Neural crest cell (in vitro differentiated cells): ENCODE results near the gene USP16. TPM values are rescaled to one million over a fixed set of nuclear protein-coding genes. Genes with fewer than 3 reads are reported as not detected.

Source experiments
- DNase-seq: peaks from one replicate; pipeline ENCODE4 v3.0.0; 2021; ENCODE audit warnings: low read depth, mixed read lengths, low spot score
- H3K27ac Mint-ChIP-seq: one replicate; pipeline ENCODE4 v1.8.0; 2021; ENCODE audit warnings: mild to moderate bottlenecking, mixed read lengths; ENCODE audit not compliant: unreplicated experiment
- H3K27me3 Mint-ChIP-seq: 2 replicates; pipeline ENCODE4 v1.8.0; 2021; ENCODE audit warnings: low read depth, mild to moderate bottlenecking, mixed read lengths
- H3K36me3 Mint-ChIP-seq: 2 replicates; pipeline ENCODE4 v1.8.0; 2021; ENCODE audit warnings: low read depth, mild to moderate bottlenecking, mixed read lengths
- H3K4me1 Mint-ChIP-seq: 2 replicates; pipeline ENCODE4 v1.8.0; 2021; ENCODE audit warnings: mixed read lengths
- H3K4me3 Mint-ChIP-seq: one replicate; pipeline ENCODE4 v1.8.0; 2021; ENCODE audit warnings: mild to moderate bottlenecking, mixed read lengths
- H3K9me3 Mint-ChIP-seq: 2 replicates; pipeline ENCODE4 v1.8.0; 2021; ENCODE audit warnings: mixed read lengths
- CTCF ChIP-seq: fragments of 200-600 bp; sonication (generic); conservative IDR thresholded peaks from 2 replicates; pipeline ENCODE4 v1.5.0; 2021; ENCODE audit warnings: antibody characterized with exemption, mild to moderate bottlenecking
- total RNA-seq: library from RNA; stranded (reverse); gene quantifications from 2 replicates; pipeline ENCODE4 v1.2.1, GENCODE V29; 2021

Gene USP16
- total RNA-seq, 1 donor from 2014 or later, result 29.5 TPM

GRCh38 chr21:29034678-29035077 lies 10.2 kb downstream of the USP16 start:
- Mint-ChIP-seq H3K36me3 (peaks cover 3% of the 10 kb centered on the region), H3K9me3 (no peaks in the 10 kb centered on the region), H3K4me3 (no peak overlapping the region), H3K4me1 (peaks cover 6% of the 10 kb centered on the region), H3K27ac (no peak overlapping the region), H3K27me3 (no peaks in the 10 kb centered on the region)
- DNase-seq, result no peak
- no peak for TF ChIP-seq CTCF

GRCh38 chr21:29052224-29052623 lies 27.8 kb downstream of the USP16 start:
- H3K4me1 Mint-ChIP-seq, result no peaks in the 10 kb centered on the region
- no peak for TF ChIP-seq CTCF
- no peaks in the 10 kb centered on the region for H3K9me3 Mint-ChIP-seq
- no peaks in the 10 kb centered on the region for H3K27me3 Mint-ChIP-seq
- H3K4me3 Mint-ChIP-seq, result no peak overlapping the region
- H3K36me3 Mint-ChIP-seq, result peaks cover 13% of the 10 kb centered on the region
- no peak for DNase-seq
- no peak overlapping the region for H3K27ac Mint-ChIP-seq

- H3K27me3 Mint-ChIP-seq, result no peaks in the 10 kb centered on the region
- no peak overlapping the region for H3K4me3 Mint-ChIP-seq
- DNase-seq, result no peak
- no peak for TF ChIP-seq CTCF
- H3K9me3 Mint-ChIP-seq, result no peaks in the 10 kb centered on the region
- no peak overlapping the region for H3K27ac Mint-ChIP-seq
- no peaks in the 10 kb centered on the region for H3K4me1 Mint-ChIP-seq
- peaks cover 13% of the 10 kb centered on the region for H3K36me3 Mint-ChIP-seq
Measured at GRCh38 chr21:29053011-29053553, 28.6 kb downstream of the USP16 start.

GRCh38 chr21:29053656-29054055 lies 29.2 kb downstream of the USP16 start:
- no peak overlapping the region for H3K4me3 Mint-ChIP-seq
- H3K27ac Mint-ChIP-seq, result no peak overlapping the region
- no peaks in the 10 kb centered on the region for H3K4me1 Mint-ChIP-seq
- TF ChIP-seq CTCF, result no peak
- peaks cover 13% of the 10 kb centered on the region for H3K36me3 Mint-ChIP-seq
- DNase-seq, result no peak
- no peaks in the 10 kb centered on the region for H3K9me3 Mint-ChIP-seq
- H3K27me3 Mint-ChIP-seq, result no peaks in the 10 kb centered on the region

GRCh38 chr21:29055080-29055479 lies 30.6 kb downstream of the USP16 start:
- H3K4me3 Mint-ChIP-seq, result no peak overlapping the region
- H3K36me3 Mint-ChIP-seq, result peaks cover 13% of the 10 kb centered on the region
- TF ChIP-seq CTCF, result no peak
- H3K9me3 Mint-ChIP-seq, result no peaks in the 10 kb centered on the region
- H3K27me3 Mint-ChIP-seq, result no peaks in the 10 kb centered on the region
- no peaks in the 10 kb centered on the region for H3K4me1 Mint-ChIP-seq
- no peak for DNase-seq
- no peak overlapping the region for H3K27ac Mint-ChIP-seq
